Left ventricle myocardium superior (tissue), 1 donor: ENCODE data around the gene PCDHB13. TPM values are rescaled to one million over a fixed set of nuclear protein-coding genes. Genes with fewer than 3 reads are reported as not detected.
"Not testable (repeated sequence)": the region's sequence is repeated elsewhere in the genome, so short reads cannot be mapped to it uniquely, and the experiment has no call there.

Experiments
- ATAC-seq: fragments of 200-7000 bp; cut with Tn5 transposase; one replicate; pipeline ENCODE4 v1.9.1; 2020; ENCODE audit warnings: mild to moderate bottlenecking, moderate library complexity
- DNase-seq: peaks from one replicate; pipeline ENCODE4 v3.0.0-alpha.2; 2020
- intact Hi-C: fragments of 100-400 bp; cut with micrococcal nuclease; formaldehyde crosslinking; loops from one replicate; pipeline ENCODE4 v1.11.0; 2022
- total RNA-seq: library from RNA; stranded (reverse); fragmentation: NEBNext Ultra II Directional; extraction: Animal tissue kit (Norgen Biotek cat#: 25700); gene quantifications from one replicate; pipeline ENCODE4 v1.2.1, GENCODE V29; 2021
- donor health status: DM: no; HTN: yes; CAD: no; lungs with severe emphysema.

Gene PCDHB13
- total RNA-seq, 1 donor from 2014 or later, result 1.7 TPM

- ATAC-seq, intact Hi-C loops, DNase-seq: not testable (repeated sequence)
These were observed 33.7 kb downstream of the PCDHB13 start for GRCh38 chr5:141247434-141247833.

DNA sequence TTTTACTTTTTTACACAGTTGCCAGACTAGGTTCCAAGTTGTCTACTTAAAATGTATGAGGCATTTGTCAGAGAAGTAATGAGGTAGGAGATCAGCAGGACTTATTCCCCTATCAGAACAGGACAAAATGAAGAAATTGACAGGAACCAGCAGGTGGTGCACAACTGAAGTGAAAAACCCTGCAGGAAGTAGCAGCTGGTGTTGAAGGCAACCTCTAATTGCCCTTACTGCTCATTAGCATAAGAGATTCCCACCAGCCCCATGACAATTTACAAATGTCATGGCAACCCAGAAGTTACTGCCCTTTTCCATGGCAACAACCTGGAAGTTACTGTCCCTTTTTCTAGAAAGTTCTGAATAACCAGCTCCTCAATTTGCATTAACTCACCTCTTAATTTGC lies 36.9 kb downstream of the PCDHB13 start:
- intact Hi-C loops, result no loop called here
- ATAC-seq, result no peak
- no peak for DNase-seq

GRCh38 chr5:141258464-141258863 lies 44.7 kb downstream of the PCDHB13 start:
- ATAC-seq, result no peak
- intact Hi-C loops, result no loop called here
- no peak for DNase-seq

GRCh38 chr5:141258948-141259347 lies 45.2 kb downstream of the PCDHB13 start:
- intact Hi-C loops, result no loop called here
- ATAC-seq, result no peak

DNA sequence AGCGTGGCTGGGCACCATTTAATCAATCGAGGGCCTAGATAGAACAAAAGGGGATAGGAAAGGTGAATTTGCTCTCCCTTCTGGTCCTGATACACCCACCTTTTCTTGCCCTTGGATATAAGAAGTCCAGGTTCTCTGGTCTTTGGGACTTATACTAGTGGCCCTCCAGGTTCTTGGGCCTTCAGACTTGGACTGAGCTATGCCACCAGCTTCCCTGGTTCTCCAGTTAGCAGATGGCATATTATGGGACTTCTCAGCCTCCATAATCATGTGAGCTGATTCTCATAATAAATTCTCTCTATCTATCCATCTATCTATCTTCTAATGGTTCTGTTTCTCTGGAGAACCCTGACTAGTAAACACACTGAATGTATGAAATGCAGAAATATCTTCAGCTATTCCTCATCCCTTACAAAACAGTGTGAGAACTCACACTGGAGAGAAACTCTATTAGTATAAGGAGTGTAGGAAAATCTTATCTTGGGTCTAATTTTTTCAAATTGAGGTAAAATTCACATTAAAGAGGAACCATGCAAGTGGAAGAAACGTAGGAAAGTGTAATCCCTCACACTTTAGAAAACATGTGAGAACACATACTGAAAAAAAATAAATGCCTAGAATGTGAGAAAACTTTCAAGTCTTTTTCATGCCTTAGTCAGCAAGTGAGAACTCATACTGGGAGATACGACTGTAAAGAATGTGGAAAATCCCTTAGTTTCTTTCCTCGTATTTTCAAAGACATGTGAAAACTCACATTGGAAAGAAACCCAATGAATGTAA lies 46.9 kb downstream of the PCDHB13 start:
- ATAC-seq (no peak), DNase-seq (no peak)
- intact Hi-C loops, result no loop called here

More at GRCh38 chr5:141258948-141259347, 45.2 kb downstream of the PCDHB13 start:
- DNase-seq, result no peak

DNA sequence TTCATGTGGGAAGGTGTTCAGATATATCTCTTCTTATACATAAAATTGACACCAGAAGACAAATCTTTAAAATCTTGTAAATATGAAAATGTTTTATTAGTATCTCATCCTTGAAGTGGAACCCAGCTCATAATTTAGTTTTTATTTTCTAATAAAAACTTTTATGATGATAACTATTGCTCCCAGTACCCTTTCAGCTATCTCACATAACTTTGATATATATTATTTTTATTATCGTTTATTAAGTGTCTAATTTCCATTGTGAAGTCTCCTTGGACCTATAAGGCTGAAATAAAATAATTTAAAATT lies 47.5 kb downstream of the PCDHB13 start:
- intact Hi-C loops, result no loop called here
- ATAC-seq (no peak), DNase-seq (no peak)

Other genes starting within 250 kb of the PCDHB13 start
- 0.10 TPM for gene PCDHAC2, start 247.4 kb upstream of the PCDHB13 start, total RNA-seq
- not detected for gene PCDHB1, start 162.5 kb upstream of the PCDHB13 start, total RNA-seq
- 2.2 TPM for gene PCDHB2, start 119.3 kb upstream of the PCDHB13 start, total RNA-seq
- 0.99 TPM for gene PCDHB3, start 113.4 kb upstream of the PCDHB13 start, total RNA-seq
- 1.5 TPM for gene PCDHB4, start 92.1 kb upstream of the PCDHB13 start, total RNA-seq
- gene PCDHB5, start 78.7 kb upstream of the PCDHB13 start, total RNA-seq, result 3.1 TPM
- gene PCDHB6, start 63.9 kb upstream of the PCDHB13 start, total RNA-seq, result 0.32 TPM
- 0.77 TPM for gene PCDHB7, start 41.3 kb upstream of the PCDHB13 start, total RNA-seq
- 1.8 TPM for gene PCDHB8, start 36.1 kb upstream of the PCDHB13 start, total RNA-seq
- gene PCDHB16, start 31.5 kb upstream of the PCDHB13 start, total RNA-seq, result 2.7 TPM
- gene PCDHB9, start 26.8 kb upstream of the PCDHB13 start, total RNA-seq, result 0.59 TPM
- 0.64 TPM for gene PCDHB10, start 21.6 kb upstream of the PCDHB13 start, total RNA-seq
- 0.74 TPM for gene PCDHB11, start 14.3 kb upstream of the PCDHB13 start, total RNA-seq
- gene PCDHB12, start 5.2 kb upstream of the PCDHB13 start, total RNA-seq, result 1.3 TPM
- gene PCDHB14, start 9.4 kb downstream of the PCDHB13 start, total RNA-seq, result 2.5 TPM
- gene PCDHB15, start 31.5 kb downstream of the PCDHB13 start, total RNA-seq, result 2.6 TPM
- gene SLC25A2, start 90.1 kb downstream of the PCDHB13 start, total RNA-seq, result not detected
- gene TAF7, start 106.9 kb downstream of the PCDHB13 start, total RNA-seq, result 106 TPM
- 3.0 TPM for gene PCDHGA1, start 116.6 kb downstream of the PCDHB13 start, total RNA-seq
- gene PCDHGA2, start 124.8 kb downstream of the PCDHB13 start, total RNA-seq, result 6.0 TPM
- gene PCDHGA3, start 129.9 kb downstream of the PCDHB13 start, total RNA-seq, result 12.1 TPM
- 7.1 TPM for gene PCDHGB1, start 136.2 kb downstream of the PCDHB13 start, total RNA-seq
- 8.4 TPM for gene PCDHGA4, start 141.1 kb downstream of the PCDHB13 start, total RNA-seq
- 8.7 TPM for gene PCDHGB2, start 146.1 kb downstream of the PCDHB13 start, total RNA-seq
- 5.3 TPM for gene PCDHGA5, start 150.2 kb downstream of the PCDHB13 start, total RNA-seq
- 7.2 TPM for gene PCDHGB3, start 156.3 kb downstream of the PCDHB13 start, total RNA-seq
- 5.7 TPM for gene PCDHGA6, start 160.0 kb downstream of the PCDHB13 start, total RNA-seq
- gene PCDHGA7, start 168.8 kb downstream of the PCDHB13 start, total RNA-seq, result 7.0 TPM
- gene PCDHGB4, start 173.8 kb downstream of the PCDHB13 start, total RNA-seq, result 5.4 TPM
- gene PCDHGA8, start 178.7 kb downstream of the PCDHB13 start, total RNA-seq, result 9.1 TPM
- 6.4 TPM for gene PCDHGB5, start 184.0 kb downstream of the PCDHB13 start, total RNA-seq
- 4.5 TPM for gene PCDHGA9, start 188.9 kb downstream of the PCDHB13 start, total RNA-seq
- 4.7 TPM for gene PCDHGB6, start 194.1 kb downstream of the PCDHB13 start, total RNA-seq
- 5.3 TPM for gene PCDHGA10, start 199.1 kb downstream of the PCDHB13 start, total RNA-seq
- 8.8 TPM for gene PCDHGB7, start 203.8 kb downstream of the PCDHB13 start, total RNA-seq
- 5.0 TPM for gene PCDHGA11, start 207.1 kb downstream of the PCDHB13 start, total RNA-seq
- gene PCDHGA12, start 216.6 kb downstream of the PCDHB13 start, total RNA-seq, result 5.1 TPM